Activated CD4-positive, alpha-beta memory T cell treated with anti-CD3 and anti-CD28 coated beads, Interleukin-2, amount 10 ng/mL, durations not matched to agents 7 days and 5 days (primary cell): ENCODE results near the gene HMGXB3. TPM values are rescaled to one million over a fixed set of nuclear protein-coding genes. Genes with fewer than 3 reads are reported as not detected.
A peak's percentile ranks its signal among the peaks of the same experiment; 100 is the strongest.
"Not testable (repeated sequence)": the region's sequence is repeated elsewhere in the genome, so short reads cannot be mapped to it uniquely, and the experiment has no call there.

Source experiments
- CTCF ChIA-PET: fragments of 350-600 bp; sonication (Branson Sonifier 250); formaldehyde crosslinking; loops from one replicate; lab custom pipeline; 2021; ENCODE audit warnings: antibody characterized with exemption, inconsistent platforms; lab: Charles Lee
- POLR2A ChIA-PET: fragments of 350-600 bp; sonication (Branson Sonifier 250); formaldehyde crosslinking; loops from one replicate; lab custom pipeline; 2021; ENCODE audit warnings: antibody characterized with exemption; lab: Charles Lee
- DNase-seq: peaks from one replicate; pipeline ENCODE4 v3.0.0-alpha.2; 2020
- H3K27ac Mint-ChIP-seq: one replicate; pipeline ENCODE4 v1.8.0; 2021; ENCODE audit warnings: mild to moderate bottlenecking, mixed read lengths
- H3K27me3 Mint-ChIP-seq: one replicate; pipeline ENCODE4 v1.8.0; 2021; ENCODE audit warnings: mixed read lengths
- H3K36me3 Mint-ChIP-seq: one replicate; pipeline ENCODE4 v1.8.0; 2021; ENCODE audit warnings: low read depth, mixed read lengths
- H3K4me1 Mint-ChIP-seq: one replicate; pipeline ENCODE4 v1.8.0; 2021; ENCODE audit warnings: mixed read lengths
- H3K4me3 Mint-ChIP-seq: one replicate; pipeline ENCODE4 v1.8.0; 2021; ENCODE audit warnings: mild to moderate bottlenecking, mixed read lengths
- H3K9me3 Mint-ChIP-seq: one replicate; pipeline ENCODE4 v1.8.0; 2021; ENCODE audit warnings: mixed read lengths
- total RNA-seq, 2 experiments: library from RNA; stranded (reverse); gene quantifications; one replicate each; pipeline ENCODE4 v1.2.3, GENCODE V29; 2021

The HMGXB3 gene
- total RNA-seq, 2 experiments from 2014 or later = 41.6 to 44.1 TPM

GRCh38 chr5:150024346-150024984, 23.9 kb downstream of the HMGXB3 start:
- H3K4me3 Mint-ChIP-seq = no peak overlapping the region
- CTCF ChIA-PET = interaction anchor here (1.4 kb wide), 1 partner anchor 97 kb away, joined by 3 read pairs; no protein-coding TSS in a partner anchor
- peaks cover 20% of the 10 kb centered on the region for H3K4me1 Mint-ChIP-seq
- no peak for DNase-seq
- H3K36me3 Mint-ChIP-seq = peaks cover 67% of the 10 kb centered on the region
- no peaks in the 10 kb centered on the region for H3K27me3 Mint-ChIP-seq
- H3K9me3 Mint-ChIP-seq = no peaks in the 10 kb centered on the region
- H3K27ac Mint-ChIP-seq = no peak overlapping the region
- POLR2A ChIA-PET = no interaction called here

GRCh38 chr5:150026682-150027172, 26.2 kb downstream of the HMGXB3 start:
- Mint-ChIP-seq H3K27me3 (no peaks in the 10 kb centered on the region), H3K4me3 (no peak overlapping the region)
- CTCF ChIA-PET = no interaction called here

GRCh38 chr5:150028047-150028446, 27.5 kb downstream of the HMGXB3 start:
- DNase-seq, H3K9me3 Mint-ChIP-seq, H3K27ac Mint-ChIP-seq, H3K4me1 Mint-ChIP-seq, H3K4me3 Mint-ChIP-seq, H3K27me3 Mint-ChIP-seq, POLR2A ChIA-PET: not testable (repeated sequence)
- H3K36me3 Mint-ChIP-seq = peaks cover 62% of the 10 kb centered on the region
- CTCF ChIA-PET = interaction anchor here (1.0 to 1.3 kb wide), 2 partner anchors 13 to 135 kb away, joined by 3 to 4 read pairs; no protein-coding TSS in a partner anchor

More at GRCh38 chr5:150026682-150027172, 26.2 kb downstream of the HMGXB3 start:
- Mint-ChIP-seq H3K36me3 (peaks cover 64% of the 10 kb centered on the region), H3K27ac (no peak overlapping the region), H3K9me3 (no peaks in the 10 kb centered on the region), H3K4me1 (peaks cover 9% of the 10 kb centered on the region)
- POLR2A ChIA-PET = interaction anchor here (1.2 kb wide), 1 partner anchor 13 kb away, joined by 3 read pairs; no protein-coding TSS in a partner anchor
- DNase-seq = no peak

GRCh38 chr5:150033334-150033733, 32.8 kb downstream of the HMGXB3 start:
- no peak for DNase-seq
- Mint-ChIP-seq H3K4me1 (no peaks in the 10 kb centered on the region), H3K4me3 (no peak overlapping the region), H3K27me3 (no peaks in the 10 kb centered on the region), H3K36me3 (peaks cover 83% of the 10 kb centered on the region), H3K9me3 (no peaks in the 10 kb centered on the region), H3K27ac (no peak overlapping the region)
- POLR2A ChIA-PET = interaction anchor here (1.2 kb wide), 1 partner anchor 11 kb away, joined by 4 read pairs; no protein-coding TSS in a partner anchor
- CTCF ChIA-PET = interaction anchor here (1.4 to 1.6 kb wide), 2 partner anchors 12 to 37 kb away, joined by 3 to 4 read pairs; no protein-coding TSS in a partner anchor

- DNase-seq = no peak
- H3K9me3 Mint-ChIP-seq = no peaks in the 10 kb centered on the region
- peaks cover 81% of the 10 kb centered on the region for H3K36me3 Mint-ChIP-seq
- H3K27ac Mint-ChIP-seq = no peak overlapping the region
- CTCF ChIA-PET = interaction anchor here (0.9 to 1.6 kb wide), 3 partner anchors 11 to 38 kb away, joined by 3 to 4 read pairs (median 3); no protein-coding TSS in a partner anchor
- H3K4me1 Mint-ChIP-seq = no peaks in the 10 kb centered on the region
- H3K27me3 Mint-ChIP-seq = no peaks in the 10 kb centered on the region
- no peak overlapping the region for H3K4me3 Mint-ChIP-seq
- POLR2A ChIA-PET = no interaction called here
These were observed 34.1 kb downstream of the HMGXB3 start for GRCh38 chr5:150034662-150035061.

- Mint-ChIP-seq H3K27ac (peak overlapping the region; percentile 28), H3K4me1 (no peaks in the 10 kb centered on the region), H3K4me3 (no peak overlapping the region), H3K36me3 (peaks cover 82% of the 10 kb centered on the region), H3K27me3 (no peaks in the 10 kb centered on the region), H3K9me3 (no peaks in the 10 kb centered on the region)
- CTCF ChIA-PET = interaction anchor here (0.9 to 1.6 kb wide), 2 partner anchors 14 to 39 kb away, joined by 3 read pairs; no protein-coding TSS in a partner anchor
- POLR2A ChIA-PET = no interaction called here
- no peak for DNase-seq
These were observed 34.8 kb downstream of the HMGXB3 start for GRCh38 chr5:150035139-150035895.

- H3K36me3 Mint-ChIP-seq = peaks cover 84% of the 10 kb centered on the region
- H3K4me3 Mint-ChIP-seq = no peak overlapping the region
- H3K27ac Mint-ChIP-seq = no peak overlapping the region
- H3K9me3 Mint-ChIP-seq = no peaks in the 10 kb centered on the region
- no peak for DNase-seq
- ChIA-PET CTCF (interaction anchor here (0.6 kb wide), 1 partner anchor 13 kb away, joined by 3 read pairs; no protein-coding TSS in a partner anchor), POLR2A (no interaction called here)
- no peaks in the 10 kb centered on the region for H3K4me1 Mint-ChIP-seq
- no peaks in the 10 kb centered on the region for H3K27me3 Mint-ChIP-seq
These were observed 36.0 kb downstream of the HMGXB3 start for GRCh38 chr5:150036513-150036912.

- no peaks in the 10 kb centered on the region for H3K9me3 Mint-ChIP-seq
- ChIA-PET CTCF (no interaction called here), POLR2A (no interaction called here)
- no peak overlapping the region for H3K27ac Mint-ChIP-seq
- H3K4me1 Mint-ChIP-seq = peaks cover 13% of the 10 kb centered on the region
- no peaks in the 10 kb centered on the region for H3K27me3 Mint-ChIP-seq
- peaks cover 84% of the 10 kb centered on the region for H3K36me3 Mint-ChIP-seq
- no peak overlapping the region for H3K4me3 Mint-ChIP-seq
- DNase-seq = no peak
These were observed 38.0 kb downstream of the HMGXB3 start for GRCh38 chr5:150038547-150038946.

GRCh38 chr5:150042459-150042858, 41.9 kb downstream of the HMGXB3 start:
- CTCF ChIA-PET = interaction anchor here (0.9 to 1.0 kb wide), 2 partner anchors 51 to 60 kb away, joined by 3 to 4 read pairs; no protein-coding TSS in a partner anchor
- no peak for DNase-seq
- no peaks in the 10 kb centered on the region for H3K27me3 Mint-ChIP-seq
- peaks cover 33% of the 10 kb centered on the region for H3K4me1 Mint-ChIP-seq
- H3K36me3 Mint-ChIP-seq = peaks cover 72% of the 10 kb centered on the region
- POLR2A ChIA-PET = interaction anchor here (1.4 kb wide), 1 partner anchor 12 kb away, joined by 4 read pairs; no protein-coding TSS in a partner anchor
- no peaks in the 10 kb centered on the region for H3K9me3 Mint-ChIP-seq
- peak overlapping the region; percentile 6 for H3K27ac Mint-ChIP-seq
- no peak overlapping the region for H3K4me3 Mint-ChIP-seq

- Mint-ChIP-seq H3K9me3 (no peaks in the 10 kb centered on the region), H3K4me1 (peaks cover 34% of the 10 kb centered on the region), H3K27me3 (no peaks in the 10 kb centered on the region), H3K27ac (peak overlapping the region; percentile 75), H3K36me3 (peaks cover 74% of the 10 kb centered on the region), H3K4me3 (no peak overlapping the region)
- POLR2A ChIA-PET = interaction anchor here (1.4 kb wide), 1 partner anchor 14 kb away, joined by 4 read pairs; no protein-coding TSS in a partner anchor
- CTCF ChIA-PET = no interaction called here
- no peak for DNase-seq
These were observed 43.3 kb downstream of the HMGXB3 start for GRCh38 chr5:150043657-150044328.

GRCh38 chr5:150044329-150044681, 43.8 kb downstream of the HMGXB3 start:
- peaks cover 39% of the 10 kb centered on the region for H3K4me1 Mint-ChIP-seq
- DNase-seq = no peak
- peaks cover 78% of the 10 kb centered on the region for H3K36me3 Mint-ChIP-seq
- ChIA-PET POLR2A (no interaction called here), CTCF (interaction anchor here (1.8 kb wide), 1 partner anchor 10 kb away, joined by 4 read pairs; no protein-coding TSS in a partner anchor)
- no peaks in the 10 kb centered on the region for H3K9me3 Mint-ChIP-seq
- peak overlapping the region; percentile 75 for H3K27ac Mint-ChIP-seq
- H3K4me3 Mint-ChIP-seq = no peak overlapping the region
- no peaks in the 10 kb centered on the region for H3K27me3 Mint-ChIP-seq

GRCh38 chr5:150044712-150045111, 44.2 kb downstream of the HMGXB3 start:
- H3K4me1 Mint-ChIP-seq = peaks cover 41% of the 10 kb centered on the region
- ChIA-PET CTCF (interaction anchor here (1.8 kb wide), 1 partner anchor 11 kb away, joined by 4 read pairs; no protein-coding TSS in a partner anchor), POLR2A (interaction anchor here (1.7 kb wide), 1 partner anchor 10 kb away, joined by 4 read pairs; no protein-coding TSS in a partner anchor)
- no peak for DNase-seq
- no peaks in the 10 kb centered on the region for H3K27me3 Mint-ChIP-seq
- H3K36me3 Mint-ChIP-seq = peaks cover 79% of the 10 kb centered on the region
- no peak overlapping the region for H3K27ac Mint-ChIP-seq
- no peak overlapping the region for H3K4me3 Mint-ChIP-seq
- H3K9me3 Mint-ChIP-seq = no peaks in the 10 kb centered on the region
